ENCODE data around the gene SMCO2. TPM values are rescaled to one million over a fixed set of nuclear protein-coding genes. Genes with fewer than 3 reads are reported as not detected.

Gene SMCO2
- total and polyA plus RNA-seq, 9 donors, result not detected

DNA sequence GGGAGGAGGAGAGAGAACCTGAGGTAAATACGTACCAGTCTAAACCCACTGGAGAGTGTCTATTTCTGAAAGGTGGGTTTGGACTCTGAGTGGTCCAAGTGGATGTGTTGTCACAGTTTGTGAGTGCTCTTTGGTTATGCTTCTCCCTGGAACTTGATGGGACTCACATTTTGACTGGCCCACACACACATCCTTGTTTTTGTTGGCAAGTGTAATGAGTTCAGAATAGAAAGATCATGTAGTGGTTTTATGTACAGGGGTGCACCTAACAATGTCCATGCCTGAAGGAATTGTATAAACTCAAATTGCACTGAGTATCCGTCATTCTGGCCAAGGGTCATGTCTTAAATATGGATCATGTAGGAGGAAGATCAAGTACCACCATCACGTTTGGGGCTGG lies 82.3 kb downstream of the SMCO2 start:
- no peaks in the 10 kb centered on the region for H3K27me3 ChIP-seq
- no peaks in the 10 kb centered on the region for H3K36me3 ChIP-seq
- DNase-seq, result no peak
- WGBS, 3 donors, result 39 to 53% (median 43%) methylated on average over 3 of the region's 3 CpGs
- intact Hi-C loops (cut with DNase I), result loop anchor here in 3 of 4 donors (10.0 kb wide), 3 partner anchors 64 to 96 kb away; no protein-coding TSS in a partner anchor
- peaks cover 27% of the 10 kb centered on the region for H3K4me1 ChIP-seq (ENCODE audit: insufficient read depth)
- no peak overlapping the region for H3K27ac ChIP-seq
- no peaks in the 10 kb centered on the region for H3K9me3 ChIP-seq
- no peak overlapping the region for H3K4me3 ChIP-seq
- TF ChIP-seq EP300 (IDR thresholded peaks at IDR 0.05), result no peak
- TF ChIP-seq, protein P1, sequence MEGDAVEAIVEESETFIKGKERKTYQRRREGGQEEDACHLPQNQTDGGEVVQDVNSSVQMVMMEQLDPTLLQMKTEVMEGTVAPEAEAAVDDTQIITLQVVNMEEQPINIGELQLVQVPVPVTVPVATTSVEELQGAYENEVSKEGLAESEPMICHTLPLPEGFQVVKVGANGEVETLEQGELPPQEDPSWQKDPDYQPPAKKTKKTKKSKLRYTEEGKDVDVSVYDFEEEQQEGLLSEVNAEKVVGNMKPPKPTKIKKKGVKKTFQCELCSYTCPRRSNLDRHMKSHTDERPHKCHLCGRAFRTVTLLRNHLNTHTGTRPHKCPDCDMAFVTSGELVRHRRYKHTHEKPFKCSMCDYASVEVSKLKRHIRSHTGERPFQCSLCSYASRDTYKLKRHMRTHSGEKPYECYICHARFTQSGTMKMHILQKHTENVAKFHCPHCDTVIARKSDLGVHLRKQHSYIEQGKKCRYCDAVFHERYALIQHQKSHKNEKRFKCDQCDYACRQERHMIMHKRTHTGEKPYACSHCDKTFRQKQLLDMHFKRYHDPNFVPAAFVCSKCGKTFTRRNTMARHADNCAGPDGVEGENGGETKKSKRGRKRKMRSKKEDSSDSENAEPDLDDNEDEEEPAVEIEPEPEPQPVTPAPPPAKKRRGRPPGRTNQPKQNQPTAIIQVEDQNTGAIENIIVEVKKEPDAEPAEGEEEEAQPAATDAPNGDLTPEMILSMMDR (IDR thresholded peaks at IDR 0.05), result no peak
- TF ChIP-seq POLR2A (IDR thresholded peaks at IDR 0.05), result no peak

DNA sequence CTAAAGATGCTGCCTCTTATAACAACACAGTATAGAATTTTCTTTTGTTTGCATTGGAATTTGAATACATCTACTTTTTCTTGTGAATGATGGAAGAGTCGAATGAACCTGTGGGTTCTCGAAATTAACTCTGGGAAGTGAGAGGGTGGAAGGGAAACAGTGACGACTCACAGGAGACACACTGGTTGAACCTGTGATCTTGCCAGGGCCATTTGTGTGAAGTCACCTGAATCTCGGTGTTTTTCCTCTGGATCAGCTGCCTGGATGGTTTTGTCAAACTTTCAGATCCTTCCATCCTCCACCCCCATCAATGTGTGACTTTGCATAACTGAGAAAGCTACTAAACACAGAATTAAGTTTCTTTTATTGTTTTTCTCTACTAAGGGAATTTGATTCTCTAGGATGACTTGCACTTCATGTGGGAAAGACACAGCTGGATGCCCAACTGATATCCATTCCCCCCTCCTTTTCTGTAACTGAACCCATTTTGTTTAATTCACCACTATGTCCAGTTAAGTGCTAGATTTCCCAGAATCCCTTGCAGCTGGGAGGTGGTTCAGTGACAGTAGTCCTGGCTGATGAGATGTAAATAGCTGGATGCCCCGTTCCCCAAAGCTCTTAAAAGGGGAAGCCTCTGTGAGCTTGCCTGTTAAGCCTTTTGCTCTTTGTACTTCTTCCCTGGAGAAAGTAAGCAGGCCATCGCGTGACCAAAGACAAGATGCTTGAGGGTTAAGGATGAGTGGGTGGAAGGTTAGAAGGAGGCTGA lies 83.8 kb downstream of the SMCO2 start:
- H3K27ac ChIP-seq, result no peak overlapping the region
- peaks cover 29% of the 10 kb centered on the region for H3K4me1 ChIP-seq (ENCODE audit: insufficient read depth)
- intact Hi-C loops (cut with DNase I), result no loop called here
- H3K27me3 ChIP-seq, result no peaks in the 10 kb centered on the region
- H3K9me3 ChIP-seq, result no peaks in the 10 kb centered on the region
- 53 to 72% (median 63%) methylated on average over 7 of the region's 7 CpGs for WGBS, 3 donors
- no peak for DNase-seq
- TF ChIP-seq EP300 (IDR thresholded peaks at IDR 0.05) (no peak), POLR2A (IDR thresholded peaks at IDR 0.05) (no peak)
- TF ChIP-seq, protein P1 (IDR thresholded peaks at IDR 0.05), result no peak
- no peaks in the 10 kb centered on the region for H3K36me3 ChIP-seq
- no peak overlapping the region for H3K4me3 ChIP-seq

DNA sequence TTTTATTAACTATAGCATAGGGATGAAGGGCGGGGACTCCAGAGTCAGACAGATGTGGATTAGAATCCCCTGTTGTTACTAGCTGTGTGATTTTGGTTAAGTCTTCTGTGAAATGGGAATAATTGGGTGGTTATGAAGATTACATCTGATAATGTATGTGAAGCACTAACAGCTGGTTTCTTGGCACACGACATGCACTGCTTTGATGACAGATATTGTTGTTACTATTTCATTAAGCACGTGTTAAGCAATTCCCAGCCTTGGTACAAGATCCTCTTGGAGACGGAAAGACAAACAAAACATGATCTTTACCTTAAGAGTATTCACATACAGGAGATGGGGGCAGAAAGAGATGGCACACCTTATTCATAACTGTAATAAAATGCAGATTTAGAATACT lies 85.4 kb downstream of the SMCO2 start:
- Histone ChIP-seq H3K27ac (no peak overlapping the region), H3K4me3 (no peak overlapping the region), H3K9me3 (no peaks in the 10 kb centered on the region), H3K36me3 (no peaks in the 10 kb centered on the region), H3K27me3 (no peaks in the 10 kb centered on the region), H3K4me1 (ENCODE audit: insufficient read depth) (peaks cover 28% of the 10 kb centered on the region)
- no peak for TF ChIP-seq POLR2A (IDR thresholded peaks at IDR 0.05)
- no peak for TF ChIP-seq EP300 (IDR thresholded peaks at IDR 0.05)
- TF ChIP-seq, protein P1 (IDR thresholded peaks at IDR 0.05), result no peak
- 47 to 62% (median 51%) methylated on average over 4 of the region's 4 CpGs for WGBS, 3 donors
- no peak for DNase-seq
- intact Hi-C loops (cut with DNase I), result no loop called here

DNA sequence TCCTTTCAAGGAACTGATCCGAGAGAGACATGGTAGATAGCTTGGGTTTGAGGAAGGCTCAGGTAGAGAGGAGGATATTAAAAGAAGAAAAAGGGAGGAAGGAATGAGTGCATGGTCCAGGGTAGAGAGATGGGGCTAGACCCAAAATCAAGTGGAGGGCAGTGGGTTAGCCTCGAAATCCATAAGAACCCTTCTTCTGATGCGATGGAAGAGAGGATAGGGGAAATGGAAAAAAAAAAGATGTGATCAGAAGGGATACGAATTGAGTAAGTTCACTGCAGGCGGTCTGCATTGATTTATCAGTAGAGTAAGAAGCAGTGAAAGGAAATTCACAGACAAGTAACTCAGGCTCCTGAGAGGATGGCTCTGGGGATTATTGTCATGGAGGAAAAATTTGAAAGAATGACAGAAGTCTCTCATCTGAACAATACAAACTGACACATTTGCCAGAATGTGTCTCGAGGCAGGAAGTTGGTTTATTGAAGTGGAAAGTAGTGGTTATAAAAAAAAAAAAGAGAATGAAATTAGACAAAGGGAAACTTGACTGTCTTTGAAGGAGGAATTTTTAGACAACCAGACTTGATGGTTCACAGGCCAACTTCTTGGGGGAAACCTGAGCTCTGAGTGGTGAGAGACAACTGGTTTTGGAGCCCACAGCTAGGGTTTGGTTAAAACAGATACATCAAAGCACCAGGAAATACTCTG lies 87.7 kb downstream of the SMCO2 start:
- intact Hi-C loops (cut with DNase I), result no loop called here
- H3K27ac ChIP-seq, result no peak overlapping the region
- H3K4me1 ChIP-seq (ENCODE audit: insufficient read depth), result peaks cover 30% of the 10 kb centered on the region
- no peaks in the 10 kb centered on the region for H3K27me3 ChIP-seq
- no peaks in the 10 kb centered on the region for H3K36me3 ChIP-seq
- no peaks in the 10 kb centered on the region for H3K9me3 ChIP-seq
- H3K4me3 ChIP-seq, result no peak overlapping the region
- no peak for DNase-seq
- TF ChIP-seq, protein P1 (IDR thresholded peaks at IDR 0.05), result no peak
- TF ChIP-seq EP300 (IDR thresholded peaks at IDR 0.05) (no peak), POLR2A (IDR thresholded peaks at IDR 0.05) (no peak)
- 91 to 93% (median 92%) methylated on average over 6 of the region's 6 CpGs for WGBS, 3 donors
